ENCODE results near the gene CHN2. TPM values are rescaled to one million over a fixed set of nuclear protein-coding genes. Genes with fewer than 3 reads are reported as not detected.

CHN2 gene
- total RNA-seq, 1 experiment from 2014 or later: 7.7 TPM

- Histone ChIP-seq H3F3A (ENCODE audit: low read length, unreplicated experiment) (no peaks in the 10 kb centered on the region), H2AFZ (ENCODE audit: low read length) (no peak overlapping the region), H3K27me3 (ENCODE audit: low read length) (no peaks in the 10 kb centered on the region), H3K4me2 (ENCODE audit: low read length) (no peak overlapping the region), H3K4me1 (ENCODE audit: insufficient read depth, low read length) (0 out of 2 replicates have a peak, but pooled peaks cover 3% of the 10 kb centered on the region), H3K79me2 (ENCODE audit: low read length) (no peaks in the 10 kb centered on the region), H3K9me2 (replicated peaks; ENCODE audit: low read length) (no peaks in the 10 kb centered on the region), H3K36me3 (ENCODE audit: low read depth, low read length) (no peaks in the 10 kb centered on the region), H3K9me3 (ENCODE audit: low read length) (no peaks in the 10 kb centered on the region), H4K20me1 (ENCODE audit: low read length) (no peaks in the 10 kb centered on the region), H3K27ac (ENCODE audit: low read length) (no peak overlapping the region), H3K9ac (ENCODE audit: low read length) (no peak overlapping the region), H3K4me3 (ENCODE audit: low read length) (no peak overlapping the region)
- intact Hi-C loops (cut with micrococcal nuclease): no loop called here
- no TSS peak for BruUV-seq (replicated peaks)
- POLR2A ChIA-PET (ENCODE audit: unreplicated experiment): no interaction called here
- ATAC-seq (no peak), DNase-seq (no peak)
- TF ChIP-seq EZH2 (IDR thresholded peaks at IDR 0.05; ENCODE audit: low read length, unreplicated experiment) (no peak), CTCF (conservative IDR thresholded peaks at IDR 0.05; ENCODE audit: low read depth, low read length) (no peak), EZH2phosphoT487 (IDR thresholded peaks at IDR 0.05; ENCODE audit: borderline replicate concordance, low read length) (no peak)
- CTCF ChIA-PET: no interaction called here
Observed at GRCh38 chr7:29330136-29330535, 135.6 kb downstream of the CHN2 start.

- BruUV-seq (replicated peaks): no TSS peak
- 0 out of 2 replicates have a peak, but pooled peaks cover 3% of the 10 kb centered on the region for H3K4me1 ChIP-seq (ENCODE audit: insufficient read depth, low read length)
Observed at GRCh38 chr7:29331163-29331562, 136.6 kb downstream of the CHN2 start.

More at GRCh38 chr7:29331163-29331562, 136.6 kb downstream of the CHN2 start:
- no peak overlapping the region for H2AFZ ChIP-seq (ENCODE audit: low read length)
- H3K9ac ChIP-seq (ENCODE audit: low read length): no peak overlapping the region
- no peak overlapping the region for H3K4me2 ChIP-seq (ENCODE audit: low read length)
- no peaks in the 10 kb centered on the region for H3K9me2 ChIP-seq (replicated peaks; ENCODE audit: low read length)
- no peaks in the 10 kb centered on the region for H3F3A ChIP-seq (ENCODE audit: low read length, unreplicated experiment)
- DNase-seq (no peak), ATAC-seq (no peak)
- no peaks in the 10 kb centered on the region for H4K20me1 ChIP-seq (ENCODE audit: low read length)
- intact Hi-C loops (cut with micrococcal nuclease): no loop called here
- no peak for TF ChIP-seq EZH2 (IDR thresholded peaks at IDR 0.05; ENCODE audit: low read length, unreplicated experiment)
- TF ChIP-seq EZH2phosphoT487 (IDR thresholded peaks at IDR 0.05; ENCODE audit: borderline replicate concordance, low read length): no peak
- TF ChIP-seq CTCF (conservative IDR thresholded peaks at IDR 0.05; ENCODE audit: low read depth, low read length): no peak
- H3K27ac ChIP-seq (ENCODE audit: low read length): no peak overlapping the region
- no peaks in the 10 kb centered on the region for H3K9me3 ChIP-seq (ENCODE audit: low read length)
- H3K4me3 ChIP-seq (ENCODE audit: low read length): no peak overlapping the region
- H3K27me3 ChIP-seq (ENCODE audit: low read length): no peaks in the 10 kb centered on the region
- no peaks in the 10 kb centered on the region for H3K79me2 ChIP-seq (ENCODE audit: low read length)
- no peaks in the 10 kb centered on the region for H3K36me3 ChIP-seq (ENCODE audit: low read depth, low read length)
- POLR2A ChIA-PET (ENCODE audit: unreplicated experiment): no interaction called here
- CTCF ChIA-PET: no interaction called here
